ENCODE data around the gene BANP. TPM values are rescaled to one million over a fixed set of nuclear protein-coding genes. Genes with fewer than 3 reads are reported as not detected.

Gene BANP
- total and polyA plus RNA-seq, 2 of the 8 experiments (the other 6 are each of a cell fraction or from before 2014, with no cell fraction given) = 25.8 to 39.8 TPM

GRCh38 chr16:88010343-88010967 is 59.2 kb downstream of the BANP start (continued):
- no peak for TF ChIP-seq BACH1 (IDR thresholded peaks at IDR 0.05; ENCODE audit: low read length)
- TF ChIP-seq CHD7 (IDR thresholded peaks at IDR 0.05; ENCODE audit: insufficient replicate concordance, low read length) = no peak
- no peak for TF ChIP-seq POLR2AphosphoS5 (IDR thresholded peaks at IDR 0.05; ENCODE audit: low read depth, low read length)
- no peak for TF ChIP-seq SIRT6 (IDR thresholded peaks at IDR 0.05; ENCODE audit: low read length)
- no peak for TF ChIP-seq EP300 (IDR thresholded peaks at IDR 0.05; ENCODE audit: borderline replicate concordance in 1 of 2, low read depth in 2 of 2, low read length in 2 of 2)
- TF ChIP-seq ASH2L (IDR thresholded peaks at IDR 0.05; ENCODE audit: low read length) = no peak
- TF ChIP-seq MAX (IDR thresholded peaks at IDR 0.05) = no peak
- no peak for TF ChIP-seq HDAC2 (IDR thresholded peaks at IDR 0.05; ENCODE audit: borderline replicate concordance in 1 of 2, low read depth in 2 of 2, low read length in 2 of 2)
